Left lung (tissue), 10 donors: Measurements from ENCODE around the gene RBM15B. TPM values are rescaled to one million over a fixed set of nuclear protein-coding genes. Genes with fewer than 3 reads are reported as not detected.

ENCODE experiments used
- ATAC-seq: fragments of 200-7000 bp; cut with Tn5 transposase; one replicate; pipeline ENCODE4 v1.9.1; 2020; ENCODE audit warnings: moderate library complexity
- DNase-seq, 4 donors: peaks; one replicate each; pipeline ENCODE4 v3.0.0-alpha.2; 2013 to 2020
- H3K27ac ChIP-seq, 2 donors: fragments of 200-600 bp; sonication (generic) in 1 of 2; one replicate each; pipeline versions ENCODE4 v1.5.0 to v1.8.0; 2020 to 2021
- H3K27me3 ChIP-seq, 2 donors: fragments of 200-600 bp; sonication (generic) in 1 of 2; one replicate each; pipeline versions ENCODE4 v1.5.0 to v1.8.0; 2020 to 2021
- H3K36me3 ChIP-seq, 2 donors: fragments of 200-600 bp; sonication (generic) in 1 of 2; one replicate each; pipeline versions ENCODE4 v1.5.0 to v1.8.0; 2020 to 2021
- H3K4me1 ChIP-seq, 2 donors: fragments of 200-600 bp; one replicate each; pipeline ENCODE4 v1.8.0; 2021
- H3K4me3 ChIP-seq, 2 donors: fragments of 200-600 bp; sonication (generic) in 1 of 2; one replicate each; pipeline versions ENCODE4 v1.5.0 to v1.8.0; 2020 to 2021; ENCODE audit warnings: mild to moderate bottlenecking in 1 of 2
- H3K9me3 ChIP-seq, 2 donors: fragments of 200-600 bp; sonication (generic) in 1 of 2; one replicate each; pipeline versions ENCODE4 v1.5.0 to v1.8.0; 2020 to 2021
- CTCF ChIP-seq, 2 donors: fragments of 200-600 bp; sonication (generic) in 1 of 2; IDR thresholded peaks; one replicate each; pipeline versions ENCODE4 v1.5.0 to v1.8.0; 2021; ENCODE audit warnings: antibody characterized with exemption in 2 of 2
- intact Hi-C, 2 donors: fragments of 100-400 bp; cut with DNase I; formaldehyde crosslinking; loops; one replicate each; pipeline versions ENCODE4 v1.11.2 to v1.14.2; 2022
- polyA plus RNA-seq, 6 donors: library from polyadenylated mRNA; unstranded; fragments of 120-200 nt; gene quantifications; one replicate each; pipeline ENCODE4 v1.2.1, GENCODE V29; 2013; ENCODE audit not compliant: insufficient read length in 6 of 6
- total RNA-seq, 2 donors: library from RNA; stranded (reverse); fragmentation: NEBNext Ultra II Directional; extraction: Animal tissue kit (Norgen Biotek cat#: 25700); gene quantifications; one replicate each; pipeline ENCODE4 v1.2.1, GENCODE V29; 2021
- donor health status: DM: no; HTN: yes; CAD: no.
- donor health status: DM: no; HTN: no; CAD: no.

The RBM15B gene
- total and polyA plus RNA-seq, 8 donors = 25.2 to 44.8 (median 35.7) TPM

- ATAC-seq (no peak), DNase-seq (no peak)
- Histone ChIP-seq H3K4me3 (no peak overlapping the region), H3K27ac (no peak overlapping the region), H3K27me3 (no peaks in the 10 kb centered on the region), H3K36me3 (no peaks in the 10 kb centered on the region), H3K9me3 (no peaks in the 10 kb centered on the region), H3K4me1 (no peaks in the 10 kb centered on the region)
- intact Hi-C loops = loop anchor here in 1 of 2 donors (10.0 kb wide), 1 partner anchor 273 kb away; no protein-coding TSS in a partner anchor
- TF ChIP-seq CTCF (IDR thresholded peaks at IDR 0.05) = no peak
Observed at GRCh38 chr3:51378065-51378464, 13.0 kb upstream of the RBM15B start.

- Histone ChIP-seq H3K9me3 (no peaks in the 10 kb centered on the region), H3K27ac (no peak overlapping the region), H3K27me3 (no peaks in the 10 kb centered on the region), H3K4me3 (no peak overlapping the region), H3K4me1 (peaks cover 0 to 5% of the 10 kb centered on the region in 2 donors), H3K36me3 (no peaks in the 10 kb centered on the region)
- TF ChIP-seq CTCF (IDR thresholded peaks at IDR 0.05) = no peak
- DNase-seq (no peak), ATAC-seq (no peak)
- intact Hi-C loops = loop anchor here in 1 of 2 donors (10.0 kb wide), 1 partner anchor 274 kb away; no protein-coding TSS in a partner anchor
Observed at GRCh38 chr3:51378726-51379125, 12.4 kb upstream of the RBM15B start.

DNA sequence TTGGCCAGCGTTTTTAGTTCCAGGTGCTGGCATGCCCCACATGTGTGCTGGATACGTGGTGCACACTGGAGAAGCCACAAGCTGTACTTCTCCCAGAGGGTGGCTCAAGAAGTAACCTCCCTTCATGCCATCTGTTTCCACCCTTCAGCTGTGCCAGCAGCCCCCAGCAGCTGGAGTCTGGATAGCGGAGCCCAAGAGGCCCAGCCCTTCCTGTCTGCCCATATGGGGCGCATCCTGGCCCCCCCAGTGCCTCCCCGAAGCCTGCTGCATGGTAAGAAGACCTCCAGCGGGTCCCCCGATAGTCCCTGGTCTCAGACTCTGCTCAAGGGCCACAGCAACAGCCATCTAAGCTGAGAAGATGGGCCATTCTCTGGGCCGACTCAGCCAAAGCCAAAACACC, 11.8 kb upstream of the RBM15B start:
- intact Hi-C loops = loop anchor here in 1 of 2 donors (10.0 kb wide), 1 partner anchor 274 kb away; no protein-coding TSS in a partner anchor
- peak in 1 of 4 donors; percentile 55 for DNase-seq
- no peaks in the 10 kb centered on the region for H3K27me3 ChIP-seq
- H3K27ac ChIP-seq = no peak overlapping the region
- peaks cover 0 to 11% of the 10 kb centered on the region in 2 donors for H3K4me1 ChIP-seq
- no peak for TF ChIP-seq CTCF (IDR thresholded peaks at IDR 0.05)
- H3K9me3 ChIP-seq = no peaks in the 10 kb centered on the region
- H3K4me3 ChIP-seq = no peak overlapping the region
- ATAC-seq = no peak
- no peaks in the 10 kb centered on the region for H3K36me3 ChIP-seq

- H3K9me3 ChIP-seq = no peaks in the 10 kb centered on the region
- DNase-seq = no peak
- no peak for TF ChIP-seq CTCF (IDR thresholded peaks at IDR 0.05)
- H3K36me3 ChIP-seq = no peaks in the 10 kb centered on the region
- no peak overlapping the region for H3K27ac ChIP-seq
- H3K4me3 ChIP-seq = no peak overlapping the region
- no peaks in the 10 kb centered on the region for H3K27me3 ChIP-seq
- intact Hi-C loops = loop anchor here in 1 of 2 donors (10.0 kb wide), 1 partner anchor 275 kb away; no protein-coding TSS in a partner anchor
- ATAC-seq = no peak
- peaks cover 0 to 11% of the 10 kb centered on the region in 2 donors for H3K4me1 ChIP-seq
Observed at GRCh38 chr3:51379746-51380455, 11.2 kb upstream of the RBM15B start.

DNA sequence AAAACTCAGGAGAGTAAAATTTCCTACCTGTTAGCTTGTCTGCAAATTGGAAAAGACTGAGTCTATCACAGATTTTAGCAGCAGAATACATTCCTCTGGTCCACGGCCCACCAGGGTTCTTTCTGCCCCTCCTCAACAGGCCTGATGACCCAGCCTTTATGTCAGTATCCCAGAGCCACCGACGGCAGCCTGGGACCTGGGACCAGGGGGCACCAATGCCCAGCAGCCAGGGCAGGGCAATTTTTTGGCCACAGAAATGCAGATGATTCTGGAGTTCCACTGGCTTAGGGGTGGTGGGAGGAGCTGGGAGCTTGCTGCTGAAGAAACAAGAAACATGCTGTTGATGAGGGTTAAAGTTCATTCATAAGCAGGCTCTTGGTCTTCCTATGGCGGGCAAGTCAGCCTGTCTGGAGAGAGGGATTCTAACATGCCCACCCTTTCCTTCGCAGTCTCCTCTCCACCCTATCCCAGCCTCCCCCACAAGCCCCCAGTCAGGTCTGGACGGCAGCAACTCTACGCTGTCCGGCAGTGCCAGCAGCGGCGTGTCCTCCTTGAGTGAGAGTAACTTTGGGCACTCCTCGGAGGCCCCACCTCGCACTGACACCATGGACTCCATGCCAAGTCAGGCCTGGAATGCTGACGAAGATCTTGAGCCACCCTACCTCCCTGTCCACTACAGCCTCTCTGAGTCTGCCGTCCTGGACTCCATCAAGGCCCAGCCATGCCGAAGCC, 10.3 kb upstream of the RBM15B start:
- no peak overlapping the region for H3K27ac ChIP-seq
- H3K27me3 ChIP-seq = no peaks in the 10 kb centered on the region
- peak in 1 of 4 donors; percentile 71 for DNase-seq
- H3K9me3 ChIP-seq = no peaks in the 10 kb centered on the region
- intact Hi-C loops = no loop called here
- no peak overlapping the region for H3K4me3 ChIP-seq
- H3K4me1 ChIP-seq = peaks cover 1 to 11% of the 10 kb centered on the region in 2 donors
- no peaks in the 10 kb centered on the region for H3K36me3 ChIP-seq
- ATAC-seq = no peak
- no peak for TF ChIP-seq CTCF (IDR thresholded peaks at IDR 0.05)
